ENCODE results near the gene DOCK4.

Gene DOCK4

DNA sequence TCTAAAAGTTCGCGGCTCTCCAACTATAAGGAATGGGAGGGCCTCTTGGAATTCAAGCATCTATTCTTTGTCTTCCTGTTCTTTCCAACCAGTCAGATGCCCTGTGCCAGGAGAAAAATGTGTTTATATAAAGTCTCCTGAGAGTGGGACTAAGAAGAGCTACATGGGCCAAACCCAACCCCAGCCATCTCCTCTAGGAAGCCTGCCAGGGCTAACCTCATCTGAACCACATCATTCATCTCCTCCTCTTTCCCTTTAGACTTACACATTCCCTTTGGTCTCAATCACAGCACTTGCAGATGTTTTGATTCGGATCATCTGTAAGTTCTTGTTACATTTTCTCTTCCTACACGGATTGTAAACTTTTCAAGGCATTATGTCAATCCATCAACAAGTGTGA is 62.6 kb downstream of the DOCK4 start:
- TF ChIP-seq CTCF (IDR thresholded peaks at IDR 0.05) = no peak
- TF ChIP-seq ZFX (IDR thresholded peaks at IDR 0.05; ENCODE audit: borderline replicate concordance) = no peak
- H3K27ac ChIP-seq = no peak overlapping the region

GRCh38 chr7:112143136-112143535 is 63.1 kb downstream of the DOCK4 start:
- TF ChIP-seq ZFX (IDR thresholded peaks at IDR 0.05; ENCODE audit: borderline replicate concordance) = no peak
- no peak for TF ChIP-seq CTCF (IDR thresholded peaks at IDR 0.05)
- H3K27ac ChIP-seq = no peak overlapping the region

DNA sequence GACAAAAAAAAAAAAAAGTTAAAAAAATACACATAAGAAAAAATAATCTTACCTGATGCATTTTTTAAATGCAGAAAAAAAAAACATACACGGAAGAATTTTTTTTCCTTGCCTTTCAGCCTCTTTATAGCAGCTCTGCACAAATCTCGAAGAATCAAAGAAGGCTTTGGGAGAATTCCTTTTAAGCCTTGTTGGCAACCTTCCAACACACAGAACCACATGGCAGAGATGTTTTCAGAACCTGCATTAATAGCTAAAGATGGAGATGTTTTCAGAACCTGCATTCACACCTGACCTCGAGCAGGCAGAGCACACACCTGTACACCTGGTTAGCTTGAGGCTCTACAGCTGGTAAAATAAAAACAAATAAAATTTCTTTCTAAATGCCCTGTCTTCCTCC is 65.6 kb downstream of the DOCK4 start:
- TF ChIP-seq ZFX (IDR thresholded peaks at IDR 0.05; ENCODE audit: borderline replicate concordance) = no peak
- no peak for TF ChIP-seq CTCF (IDR thresholded peaks at IDR 0.05)
- no peak overlapping the region for H3K27ac ChIP-seq

GRCh38 chr7:112138938-112139337 is 67.3 kb downstream of the DOCK4 start:
- H3K27ac ChIP-seq = no peak overlapping the region
- TF ChIP-seq CTCF (IDR thresholded peaks at IDR 0.05) = no peak
- TF ChIP-seq ZFX (IDR thresholded peaks at IDR 0.05; ENCODE audit: borderline replicate concordance) = no peak

GRCh38 chr7:112138325-112138852 is 67.8 kb downstream of the DOCK4 start:
- no peak overlapping the region for H3K27ac ChIP-seq
- TF ChIP-seq ZFX (IDR thresholded peaks at IDR 0.05; ENCODE audit: borderline replicate concordance) = no peak
- no peak for TF ChIP-seq CTCF (IDR thresholded peaks at IDR 0.05)

DNA sequence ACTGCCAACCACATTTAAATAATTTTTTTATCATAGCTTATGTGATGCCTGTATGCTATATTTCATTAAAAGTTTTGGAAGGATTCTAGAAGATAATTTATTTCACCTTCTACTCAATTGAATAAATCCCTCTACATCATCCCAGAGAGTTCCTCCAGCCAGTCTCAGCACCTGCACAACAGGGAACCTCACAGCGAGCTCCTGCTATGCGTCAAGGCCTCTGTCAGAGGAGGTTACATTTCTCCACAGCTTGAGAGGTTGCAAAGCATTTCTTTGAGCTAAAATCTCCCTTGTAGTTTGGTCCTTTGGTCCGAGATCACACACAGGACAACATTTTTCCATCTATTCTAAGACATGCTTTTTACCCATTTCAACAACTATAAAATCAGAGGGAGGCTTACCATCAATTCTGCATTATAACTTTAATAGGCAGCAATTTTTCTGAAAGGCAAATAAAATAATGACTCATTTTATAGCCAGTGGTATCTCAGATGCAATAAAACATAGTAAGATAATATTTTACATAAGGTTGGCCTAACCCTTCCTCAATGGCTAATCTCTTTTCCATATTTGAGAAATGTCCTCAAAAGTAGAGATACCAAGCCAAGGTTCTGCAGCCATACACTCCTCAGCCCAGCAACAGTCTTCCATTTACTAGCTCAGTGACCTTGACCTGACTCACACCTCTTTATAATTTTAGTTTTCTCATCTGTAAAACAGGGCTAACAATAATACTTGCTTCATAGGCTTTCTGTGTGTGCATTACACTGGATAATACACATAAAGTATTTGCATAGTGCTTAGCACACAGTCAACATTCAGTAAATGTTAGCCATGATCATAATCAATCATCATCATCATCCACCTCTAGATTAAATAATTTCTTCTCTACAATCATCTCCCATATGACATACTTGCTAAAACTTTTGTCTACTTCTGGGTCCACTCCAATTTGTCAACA is 68.8 kb downstream of the DOCK4 start:
- H3K27ac ChIP-seq = no peak overlapping the region
- TF ChIP-seq CTCF (IDR thresholded peaks at IDR 0.05) = no peak
- TF ChIP-seq ZFX (IDR thresholded peaks at IDR 0.05; ENCODE audit: borderline replicate concordance) = no peak

All from 22Rv1 (cell line).